Activated CD8-positive, alpha-beta T cell treated with anti-CD3 and anti-CD28 coated beads, Interleukin-2, amount 10 ng/mL, durations not matched to agents 7 days and 5 days (primary cell): ENCODE data around the gene MICALL1. TPM values are rescaled to one million over a fixed set of nuclear protein-coding genes. Genes with fewer than 3 reads are reported as not detected.

Source experiments
- ATAC-seq: fragments of 150-1000 bp; cut with Tn5 transposase; one replicate; pipeline ENCODE4 v1.10.0; 2021; ENCODE audit warnings: moderate library complexity
- CTCF ChIA-PET: fragments of 350-600 bp; sonication (Branson Sonifier 250); formaldehyde crosslinking; loops from one replicate; lab custom pipeline; 2021; ENCODE audit warnings: antibody characterized with exemption; lab: Charles Lee
- POLR2A ChIA-PET: fragments of 350-600 bp; sonication (Branson Sonifier 250); formaldehyde crosslinking; loops from one replicate; lab custom pipeline; 2021; ENCODE audit warnings: antibody characterized with exemption; lab: Charles Lee
- DNase-seq: peaks from one replicate; pipeline ENCODE4 v3.0.0-alpha.2; 2020
- H3K27ac Mint-ChIP-seq: one replicate; pipeline ENCODE4 v1.8.0; 2021; ENCODE audit warnings: mild to moderate bottlenecking, mixed read lengths
- H3K27me3 Mint-ChIP-seq: one replicate; pipeline ENCODE4 v1.8.0; 2021; ENCODE audit warnings: low read depth, mixed read lengths
- H3K36me3 Mint-ChIP-seq: one replicate; pipeline ENCODE4 v1.8.0; 2021; ENCODE audit warnings: low read depth, mixed read lengths
- H3K4me1 Mint-ChIP-seq: one replicate; pipeline ENCODE4 v1.8.0; 2021; ENCODE audit warnings: low read depth, mixed read lengths
- H3K4me3 Mint-ChIP-seq: one replicate; pipeline ENCODE4 v1.8.0; 2021; ENCODE audit warnings: mild to moderate bottlenecking, mixed read lengths
- H3K9me3 Mint-ChIP-seq: one replicate; pipeline ENCODE4 v1.8.0; 2022; ENCODE audit warnings: mixed read lengths; ENCODE audit not compliant: insufficient read depth
- total RNA-seq, 2 experiments: library from RNA; stranded (reverse); gene quantifications; one replicate each; pipeline ENCODE4 v1.2.3, GENCODE V29; 2021

Gene MICALL1
- total RNA-seq, 2 experiments from 2014 or later = 21.3 to 24.5 TPM

DNA sequence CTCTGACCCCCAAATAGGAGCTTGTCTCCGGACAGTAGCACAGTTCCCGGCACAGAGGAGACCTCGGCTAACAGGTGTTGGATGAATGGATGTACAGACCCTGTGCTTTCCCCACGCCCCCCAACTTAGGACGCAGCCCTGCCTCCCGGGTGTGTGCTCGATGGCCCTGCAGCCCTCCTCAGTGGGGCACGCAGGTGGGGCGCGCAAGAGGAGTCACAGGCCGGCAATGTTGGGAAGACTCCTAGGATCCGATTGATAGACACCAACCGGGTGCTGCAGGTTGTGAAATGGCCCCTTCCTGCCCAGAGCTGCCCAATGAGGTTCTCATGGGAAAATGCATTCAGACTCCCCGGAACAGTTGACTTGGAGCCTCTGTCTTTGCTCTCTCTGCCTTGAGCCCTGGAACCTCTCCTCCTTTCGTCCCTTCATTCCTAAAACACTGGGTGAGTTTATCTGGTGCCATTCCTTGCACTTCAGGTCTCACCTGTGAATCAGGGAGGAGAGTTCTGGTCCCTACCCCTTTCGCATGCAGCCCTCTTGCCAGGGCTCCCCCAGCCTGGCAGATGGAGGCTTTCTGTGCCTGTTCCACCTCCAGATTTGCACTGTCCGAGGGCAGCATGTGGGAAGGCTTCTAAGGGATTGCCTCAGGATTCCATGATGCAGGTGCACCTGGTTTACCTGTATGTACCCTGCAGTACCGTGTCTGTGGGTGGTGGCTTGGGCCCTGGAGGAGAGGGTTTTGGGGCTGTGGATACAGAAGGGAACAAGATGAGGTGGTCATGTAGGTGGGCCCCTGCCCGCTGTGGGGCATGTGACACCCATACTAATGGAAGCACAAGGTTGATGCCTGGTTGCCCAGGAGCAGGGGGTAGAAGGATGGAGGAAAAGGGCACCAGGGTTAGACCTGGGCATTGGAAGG is 1.2 kb downstream of the MICALL1 start:
- Mint-ChIP-seq H3K4me1 (peaks cover 41% of the 10 kb centered on the region), H3K9me3 (no peaks in the 10 kb centered on the region), H3K27me3 (no peaks in the 10 kb centered on the region), H3K36me3 (no peaks in the 10 kb centered on the region), H3K4me3 (peak overlapping the region; percentile 70), H3K27ac (peak overlapping the region; percentile 56)
- ChIA-PET POLR2A (interaction anchor here (0.6 to 2.2 kb wide), 2 partner anchors 10 kb away, joined by 4 to 27 read pairs; no protein-coding TSS in a partner anchor), CTCF (interaction anchor here (1.7 kb wide), 1 partner anchor 89 kb away, joined by 6 read pairs; no protein-coding TSS in a partner anchor)
- ATAC-seq = no peak
- no peak for DNase-seq

DNA sequence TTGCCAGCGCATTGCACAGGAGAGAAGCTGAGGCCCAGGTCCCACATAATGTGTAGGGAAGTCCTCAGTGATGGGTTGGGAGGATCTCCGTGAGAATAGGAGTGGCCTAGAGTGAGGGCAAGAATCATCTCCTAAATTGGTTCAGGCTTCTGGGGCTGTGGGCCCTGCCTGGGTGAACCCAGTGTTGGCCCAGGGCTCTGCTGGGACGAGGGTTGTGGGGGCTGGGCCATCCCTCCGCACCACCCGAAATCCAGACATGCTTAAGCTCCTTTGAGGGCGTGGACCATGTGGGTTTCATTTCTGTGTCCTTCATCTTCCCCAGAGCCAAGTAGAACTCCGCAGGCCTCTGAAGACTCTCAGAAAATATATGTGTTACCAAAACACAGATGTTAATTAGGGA is 3.7 kb downstream of the MICALL1 start:
- H3K9me3 Mint-ChIP-seq = no peaks in the 10 kb centered on the region
- ChIA-PET POLR2A (interaction anchor here (1.3 kb wide), 1 partner anchor 13 kb away, joined by 4 read pairs; no protein-coding TSS in a partner anchor), CTCF (interaction anchor here (1.0 to 1.6 kb wide), 2 partner anchors 21 to 24 kb away, joined by 3 to 5 read pairs; no protein-coding TSS in a partner anchor)
- H3K36me3 Mint-ChIP-seq = peaks cover 4% of the 10 kb centered on the region
- no peaks in the 10 kb centered on the region for H3K27me3 Mint-ChIP-seq
- DNase-seq (no peak), ATAC-seq (no peak)
- no peak overlapping the region for H3K27ac Mint-ChIP-seq
- H3K4me3 Mint-ChIP-seq = no peak overlapping the region
- H3K4me1 Mint-ChIP-seq = peaks cover 46% of the 10 kb centered on the region

DNA sequence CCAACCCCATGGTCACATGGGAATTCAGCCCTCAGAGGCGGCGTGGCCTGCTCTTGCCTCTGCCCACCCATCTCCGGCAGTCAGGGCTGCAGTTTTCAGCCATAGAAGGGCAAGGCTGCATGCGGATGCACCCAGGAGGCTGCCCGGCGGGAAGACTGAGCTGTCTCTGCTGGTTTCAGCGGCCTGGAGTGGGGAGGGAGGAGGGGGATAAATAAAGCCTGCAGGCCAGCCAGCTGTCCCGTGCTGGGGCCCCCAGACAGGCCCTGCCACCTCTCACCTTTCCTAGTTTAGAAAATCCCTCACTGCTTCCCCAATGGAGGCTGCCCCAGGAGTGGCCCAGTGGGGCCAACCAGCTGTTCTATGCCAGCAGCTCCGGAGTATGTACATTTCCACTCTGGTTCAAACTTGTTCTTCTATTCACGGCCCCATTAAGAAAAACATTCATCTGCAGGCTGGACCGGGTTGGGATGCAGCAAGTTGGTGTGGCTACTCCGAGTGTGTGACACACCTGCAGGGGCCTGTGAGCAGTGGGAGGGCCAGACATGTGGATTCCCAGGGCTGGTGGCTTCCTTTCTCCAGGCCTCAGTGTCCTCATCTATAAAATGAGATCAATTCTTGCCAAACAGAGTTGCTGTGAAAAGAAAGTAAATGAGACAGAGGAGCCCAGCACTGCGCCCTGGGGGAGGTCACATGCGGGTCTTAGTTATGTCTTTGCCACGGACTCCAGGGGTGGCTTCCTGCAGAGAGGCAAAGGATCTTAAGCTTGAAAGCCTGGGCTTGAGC is 5.0 kb downstream of the MICALL1 start:
- Mint-ChIP-seq H3K36me3 (peaks cover 4% of the 10 kb centered on the region), H3K4me3 (no peak overlapping the region), H3K27ac (no peak overlapping the region), H3K27me3 (no peaks in the 10 kb centered on the region), H3K9me3 (no peaks in the 10 kb centered on the region), H3K4me1 (peaks cover 36% of the 10 kb centered on the region)
- CTCF ChIA-PET = interaction anchor here (1.0 to 1.6 kb wide), 4 partner anchors 20 to 93 kb away, joined by 3 to 5 read pairs (median 4); no protein-coding TSS in a partner anchor
- POLR2A ChIA-PET = interaction anchor here (1.3 kb wide), 1 partner anchor 15 kb away, joined by 4 read pairs; no protein-coding TSS in a partner anchor
- DNase-seq (no peak), ATAC-seq (no peak)

DNA sequence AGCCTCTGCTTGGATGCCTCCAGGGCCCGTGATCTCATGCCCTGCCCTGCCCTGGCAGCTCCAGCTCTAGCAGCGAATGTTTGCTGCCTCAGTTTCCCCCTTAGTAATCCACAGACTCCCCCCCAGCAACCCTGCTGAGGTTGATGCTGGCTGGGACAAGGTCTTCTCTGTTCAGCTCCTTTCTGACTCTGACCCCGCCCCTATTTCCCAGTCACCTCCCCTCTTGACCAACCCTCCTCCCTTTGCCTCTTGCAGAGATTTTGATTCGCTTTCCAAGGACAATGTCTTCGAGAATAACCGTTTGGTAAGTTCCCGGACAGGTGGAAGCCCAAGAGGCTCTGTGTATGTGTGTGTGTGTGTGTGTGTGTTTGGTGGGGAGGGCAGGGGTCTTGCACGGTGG is 5.6 kb downstream of the MICALL1 start:
- Mint-ChIP-seq H3K4me3 (no peak overlapping the region), H3K27ac (peak overlapping the region; percentile 15), H3K9me3 (no peaks in the 10 kb centered on the region), H3K4me1 (peaks cover 36% of the 10 kb centered on the region), H3K27me3 (no peaks in the 10 kb centered on the region), H3K36me3 (peaks cover 4% of the 10 kb centered on the region)
- CTCF ChIA-PET = interaction anchor here (1.0 to 1.5 kb wide), 2 partner anchors 23 to 94 kb away, joined by 3 to 4 read pairs; no protein-coding TSS in a partner anchor
- ATAC-seq = no peak
- no peak for DNase-seq
- POLR2A ChIA-PET = no interaction called here

DNA sequence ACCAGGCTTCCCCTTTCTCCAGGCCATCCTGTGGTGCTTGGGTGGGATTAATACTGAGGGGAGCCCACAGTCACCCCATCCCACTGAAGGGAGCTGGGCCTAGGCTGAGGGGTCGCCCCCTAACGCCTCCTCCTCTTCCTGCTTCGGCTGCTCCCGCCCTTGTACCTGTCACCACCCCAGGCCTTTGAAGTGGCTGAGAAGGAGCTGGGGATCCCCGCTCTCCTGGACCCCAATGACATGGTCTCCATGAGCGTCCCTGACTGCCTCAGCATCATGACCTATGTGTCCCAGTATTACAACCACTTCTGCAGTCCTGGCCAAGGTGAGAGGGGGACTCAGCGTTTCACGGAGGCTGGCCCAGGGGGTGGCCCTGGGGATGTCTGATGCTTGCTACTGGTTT is 6.1 kb downstream of the MICALL1 start:
- H3K9me3 Mint-ChIP-seq = no peaks in the 10 kb centered on the region
- CTCF ChIA-PET = interaction anchor here (1.0 to 1.5 kb wide), 2 partner anchors 22 to 94 kb away, joined by 3 to 4 read pairs; no protein-coding TSS in a partner anchor
- peaks cover 4% of the 10 kb centered on the region for H3K36me3 Mint-ChIP-seq
- DNase-seq = no peak
- POLR2A ChIA-PET = interaction anchor here (0.5 kb wide), 1 partner anchor 68 kb away, joined by 3 read pairs; no protein-coding TSS in a partner anchor
- ATAC-seq = peak; percentile 40
- peak overlapping the region; percentile 39 for H3K27ac Mint-ChIP-seq
- H3K27me3 Mint-ChIP-seq = no peaks in the 10 kb centered on the region
- H3K4me1 Mint-ChIP-seq = peaks cover 32% of the 10 kb centered on the region
- H3K4me3 Mint-ChIP-seq = no peak overlapping the region

DNA sequence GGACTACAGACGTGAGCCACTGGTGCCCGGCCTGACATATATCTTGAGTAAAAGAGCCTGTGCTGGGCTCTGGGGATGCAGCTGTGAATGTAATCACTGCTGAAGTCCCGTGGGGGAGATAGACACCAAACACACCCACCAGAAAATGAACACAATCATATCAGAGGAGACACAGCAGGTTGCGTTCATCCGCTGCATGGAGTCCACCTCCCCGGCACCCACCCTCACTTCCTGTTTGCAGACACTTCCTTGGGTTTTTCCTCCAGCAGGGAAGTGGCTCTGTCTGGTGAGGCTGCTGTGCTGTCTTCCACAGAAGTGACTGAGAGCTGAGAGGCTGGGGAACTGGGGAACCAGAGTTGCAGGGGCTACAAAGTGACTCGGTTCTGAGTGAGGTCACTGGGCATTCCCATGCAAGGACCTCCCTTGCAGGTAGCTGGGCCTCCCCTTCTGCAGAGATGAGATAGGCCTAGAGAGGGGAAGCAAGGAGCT is 7.2 kb downstream of the MICALL1 start:
- ATAC-seq (no peak), DNase-seq (no peak)
- CTCF ChIA-PET = interaction anchor here (1.3 kb wide), 1 partner anchor 50 kb away, joined by 4 read pairs; no protein-coding TSS in a partner anchor
- no peak overlapping the region for H3K27ac Mint-ChIP-seq
- H3K9me3 Mint-ChIP-seq = no peaks in the 10 kb centered on the region
- no peak overlapping the region for H3K4me3 Mint-ChIP-seq
- no peaks in the 10 kb centered on the region for H3K27me3 Mint-ChIP-seq
- H3K4me1 Mint-ChIP-seq = peaks cover 25% of the 10 kb centered on the region
- H3K36me3 Mint-ChIP-seq = peaks cover 4% of the 10 kb centered on the region
- POLR2A ChIA-PET = interaction anchor here (0.6 kb wide), 1 partner anchor 1754 kb away, joined by 3 read pairs; no protein-coding TSS in a partner anchor

DNA sequence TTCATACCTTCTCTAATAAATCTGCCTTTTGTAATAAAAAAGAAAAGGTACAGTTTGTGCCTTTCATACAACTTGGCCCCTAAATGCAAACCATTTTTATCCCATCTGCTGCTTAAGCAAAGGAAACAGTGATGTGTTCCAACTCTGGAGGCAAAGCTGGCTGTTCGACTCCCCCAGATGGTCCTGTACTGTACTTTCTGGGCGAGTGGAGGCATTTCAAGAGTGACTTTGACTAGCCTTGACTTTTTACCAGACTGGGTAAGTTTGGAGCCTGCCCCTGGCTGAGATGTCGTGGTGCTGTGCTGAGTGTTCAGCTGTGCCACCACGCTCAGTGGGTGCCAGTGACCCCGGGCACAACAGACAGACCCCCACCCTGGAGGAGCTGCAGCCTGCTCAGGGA is 10.2 kb downstream of the MICALL1 start:
- no peak for ATAC-seq
- DNase-seq = no peak
- ChIA-PET POLR2A (interaction anchor here (0.6 to 1.1 kb wide), 3 partner anchors 11 to 601 kb away, joined by 3 to 4 read pairs (median 4); partner anchors contain the start of gene MICALL1), CTCF (interaction anchor here (0.8 kb wide), 1 partner anchor 18 kb away, joined by 3 read pairs; no protein-coding TSS in a partner anchor)
- H3K27me3 Mint-ChIP-seq = no peaks in the 10 kb centered on the region
- no peak overlapping the region for H3K27ac Mint-ChIP-seq
- peaks cover 25% of the 10 kb centered on the region for H3K4me1 Mint-ChIP-seq
- H3K36me3 Mint-ChIP-seq = peaks cover 8% of the 10 kb centered on the region
- no peaks in the 10 kb centered on the region for H3K9me3 Mint-ChIP-seq
- no peak overlapping the region for H3K4me3 Mint-ChIP-seq

DNA sequence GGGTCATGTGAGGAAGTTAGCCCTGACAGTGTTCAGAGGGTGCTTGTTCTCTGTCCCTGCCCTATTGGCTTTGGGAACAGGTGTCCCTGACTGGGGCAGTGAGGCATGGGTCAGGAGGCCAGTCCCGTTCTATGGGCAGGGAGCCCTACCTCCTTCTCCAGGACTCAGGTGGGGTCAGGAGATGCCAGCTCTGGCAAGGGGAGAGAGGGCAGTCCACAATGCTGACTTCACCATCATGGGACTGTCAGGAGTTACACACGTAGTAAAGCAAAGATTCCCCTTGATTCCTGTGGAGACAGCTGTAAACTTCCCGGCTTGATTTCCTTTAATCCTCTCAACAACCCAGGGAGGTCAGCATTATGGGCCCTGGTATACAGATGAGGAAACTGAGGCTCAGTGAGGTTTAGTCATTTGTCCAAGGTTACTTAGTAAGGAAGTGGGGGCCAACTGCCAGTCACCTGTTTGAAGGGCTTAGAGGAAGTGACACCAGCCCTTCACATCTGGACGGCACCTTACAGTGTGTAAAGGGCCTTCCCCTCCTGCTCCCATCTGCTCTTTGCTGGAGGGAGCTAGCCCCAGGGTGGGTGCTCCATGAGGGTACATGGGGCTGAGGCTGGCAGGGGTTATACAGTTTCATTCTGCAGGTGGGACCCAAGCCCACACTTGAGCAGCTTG is 11.9 kb downstream of the MICALL1 start:
- H3K27me3 Mint-ChIP-seq = no peaks in the 10 kb centered on the region
- no peaks in the 10 kb centered on the region for H3K9me3 Mint-ChIP-seq
- no peak for ATAC-seq
- DNase-seq = no peak
- POLR2A ChIA-PET = interaction anchor here (1.1 kb wide), 1 partner anchor 26 kb away, joined by 3 read pairs; no protein-coding TSS in a partner anchor
- no peak overlapping the region for H3K27ac Mint-ChIP-seq
- peaks cover 13% of the 10 kb centered on the region for H3K4me1 Mint-ChIP-seq
- peaks cover 9% of the 10 kb centered on the region for H3K36me3 Mint-ChIP-seq
- CTCF ChIA-PET = no interaction called here
- H3K4me3 Mint-ChIP-seq = no peak overlapping the region

DNA sequence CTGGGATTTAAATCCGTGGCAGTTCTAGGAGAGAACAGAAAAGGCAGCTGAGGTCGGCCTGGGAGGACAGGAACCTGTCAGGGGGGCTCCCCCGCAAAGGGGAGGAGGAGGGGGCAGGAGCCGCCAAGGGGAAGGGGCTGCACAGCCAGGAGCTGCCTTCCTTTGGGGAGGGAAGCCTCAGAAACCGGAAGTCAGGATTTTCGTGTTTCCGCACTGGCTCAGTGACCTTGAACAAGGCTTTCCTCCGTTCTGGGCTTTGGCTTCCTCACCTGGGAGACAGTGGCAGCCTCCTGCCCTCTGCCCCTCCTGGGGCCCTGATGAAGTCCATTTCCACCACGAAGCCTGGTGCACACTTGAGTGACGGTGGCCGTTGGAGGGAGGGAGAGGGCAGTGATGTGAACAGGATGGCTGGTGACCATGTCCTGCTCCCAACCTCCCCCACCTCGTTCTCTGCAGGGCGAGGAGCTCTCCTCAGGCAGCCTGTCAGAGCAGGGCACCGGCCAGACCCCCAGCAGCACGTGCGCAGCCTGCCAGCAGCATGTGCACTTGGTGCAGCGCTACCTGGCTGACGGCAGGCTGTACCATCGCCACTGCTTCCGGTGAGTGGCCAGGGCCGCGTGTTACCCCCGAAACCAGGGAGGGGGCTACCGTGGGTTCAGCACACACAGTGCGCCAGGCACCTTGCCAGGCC is 12.6 kb downstream of the MICALL1 start:
- Mint-ChIP-seq H3K4me3 (no peak overlapping the region), H3K9me3 (no peaks in the 10 kb centered on the region), H3K27me3 (no peaks in the 10 kb centered on the region), H3K27ac (no peak overlapping the region), H3K4me1 (peaks cover 8% of the 10 kb centered on the region), H3K36me3 (peaks cover 7% of the 10 kb centered on the region)
- CTCF ChIA-PET = interaction anchor here (1.5 kb wide), 1 partner anchor 15 kb away, joined by 6 read pairs; no protein-coding TSS in a partner anchor
- ATAC-seq (no peak), DNase-seq (no peak)
- POLR2A ChIA-PET = interaction anchor here (1.1 kb wide), 1 partner anchor 26 kb away, joined by 3 read pairs; no protein-coding TSS in a partner anchor

DNA sequence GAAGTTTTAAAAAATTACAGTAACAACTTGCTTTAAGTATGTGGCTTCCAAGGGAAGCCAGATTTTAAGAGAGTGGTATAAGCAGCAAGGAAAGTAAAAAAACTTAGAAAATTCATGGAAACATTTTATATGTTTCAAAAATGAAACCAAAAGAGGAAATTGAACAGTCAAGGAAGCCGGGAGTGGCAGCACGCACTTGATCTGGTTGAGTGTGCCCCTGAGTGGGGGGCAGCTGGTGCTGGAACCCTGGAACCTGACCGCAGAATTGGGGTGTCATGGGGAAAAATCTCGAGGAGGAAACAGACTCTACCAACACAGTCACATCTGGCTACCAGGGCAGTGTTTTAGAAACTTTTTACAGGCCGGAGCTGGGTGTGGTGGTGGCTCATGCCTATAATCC is 14.0 kb downstream of the MICALL1 start:
- ChIA-PET POLR2A (interaction anchor here (1.0 kb wide), 1 partner anchor 14 kb away, joined by 3 read pairs; the partner anchor contains the start of gene MICALL1), CTCF (interaction anchor here (1.1 to 1.5 kb wide), 2 partner anchors 13 to 14 kb away, joined by 5 to 6 read pairs; no protein-coding TSS in a partner anchor)
- peak; percentile 36 for ATAC-seq
- no peak for DNase-seq
- Mint-ChIP-seq H3K4me1 (peaks cover 8% of the 10 kb centered on the region), H3K36me3 (peaks cover 7% of the 10 kb centered on the region), H3K9me3 (no peaks in the 10 kb centered on the region), H3K4me3 (peak overlapping the region; percentile 56), H3K27ac (peak overlapping the region; percentile 93), H3K27me3 (no peaks in the 10 kb centered on the region)
